H7 (cell line): ENCODE measurements around the gene SYNGR2. TPM values are rescaled to one million over a fixed set of nuclear protein-coding genes. Genes with fewer than 3 reads are reported as not detected.

Experiments used
- DNase-seq: peaks from one replicate; pipeline ENCODE4 v3.0.0; 2012
- H3K27me3 ChIP-seq: 2 replicates; pipeline ENCODE4 v1.6.0; 2011; ENCODE audit warnings: mild to moderate bottlenecking, low read length; ENCODE audit not compliant: control insufficient read depth, insufficient read depth
- H3K36me3 ChIP-seq: replicated peaks from 2 replicates; pipeline ENCODE4 v1.5.1; 2011; ENCODE audit warnings: low read length; ENCODE audit not compliant: control insufficient read depth, insufficient read depth
- H3K4me3 ChIP-seq: 2 replicates; pipeline ENCODE4 v1.5.1; 2011; ENCODE audit warnings: low read depth, mild to moderate bottlenecking, control low read depth, low read length, moderate library complexity; ENCODE audit not compliant: insufficient read depth
- total RNA-seq: library from RNA; depleted of rRNA; stranded (reverse); fragments of >200 nt; shearing (Covaris generic); gene quantifications from 2 replicates; pipeline ENCODE4 v1.2.3, GENCODE V29; 2014

The SYNGR2 gene
- total RNA-seq, 1 experiment from 2014 or later = 24.5 TPM

DNA sequence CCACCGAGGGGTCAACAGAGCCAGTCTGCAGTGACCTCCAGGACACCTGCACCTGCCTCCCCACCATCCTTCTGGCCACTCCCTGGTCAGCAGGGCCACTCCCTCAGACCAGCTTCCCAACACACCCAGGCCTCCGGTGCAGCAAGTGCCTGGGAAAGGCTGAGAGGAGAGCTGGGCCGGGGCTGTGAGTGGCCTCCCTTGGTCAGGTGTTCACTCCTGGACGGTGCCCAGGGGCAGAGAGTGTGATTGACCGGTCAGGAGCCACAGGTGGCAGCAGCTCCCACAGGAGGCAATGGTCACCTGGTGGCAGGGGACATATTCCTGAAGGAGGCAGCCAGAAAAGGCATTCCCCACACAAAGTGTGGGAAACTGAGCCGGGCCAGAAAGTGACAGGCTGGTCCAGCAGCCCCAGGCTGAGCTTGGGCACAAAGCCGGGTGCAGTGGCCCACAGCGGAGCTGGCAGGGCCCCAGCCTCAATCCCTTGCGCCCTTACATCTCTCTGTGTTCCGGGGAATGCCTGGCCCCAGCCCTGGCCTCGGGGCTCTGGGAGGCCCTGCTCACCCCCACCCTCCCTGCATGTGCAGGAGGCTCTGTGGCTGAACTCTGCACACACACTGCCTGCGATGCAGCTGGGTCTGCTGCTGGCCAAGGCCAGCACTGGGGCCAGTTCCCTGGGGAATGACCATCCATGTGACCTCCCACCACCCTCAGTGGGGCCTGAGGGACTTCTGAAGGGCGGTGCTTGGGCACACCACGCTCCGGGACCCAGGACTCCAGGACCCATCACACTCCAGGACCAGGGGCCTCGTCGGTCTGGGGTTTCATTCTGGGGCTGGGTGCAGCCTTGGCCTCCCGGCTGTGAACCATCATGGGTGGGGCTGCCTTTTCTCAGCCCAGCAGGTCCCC is 23.4 kb upstream of the SYNGR2 start:
- Histone ChIP-seq H3K4me3 (no peak overlapping the region), H3K27me3 (peaks cover 2% of the 10 kb centered on the region; the same call in 1 of the 2 replicates), H3K36me3 (no peaks in the 10 kb centered on the region)
- peak; percentile 43 for DNase-seq

DNA sequence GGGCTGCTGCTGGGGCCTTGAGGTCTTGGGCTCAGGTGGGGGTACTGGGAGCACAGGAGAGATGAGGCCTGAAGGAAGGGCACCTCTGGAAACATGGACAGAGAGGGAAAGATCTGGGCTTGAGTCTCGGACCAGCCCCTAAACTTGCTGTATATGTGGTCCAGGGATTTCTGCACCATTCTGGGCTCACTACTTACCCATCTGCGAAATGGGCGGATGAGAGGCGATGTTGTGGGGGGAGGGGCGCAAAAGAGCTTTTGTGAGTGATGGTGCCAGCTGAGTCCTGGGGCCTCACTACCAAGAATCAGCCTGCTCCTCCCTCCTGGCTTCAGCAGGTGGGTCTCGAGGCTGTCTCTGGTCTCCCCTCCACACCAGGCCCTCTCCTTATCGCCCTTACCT is 21.9 kb upstream of the SYNGR2 start:
- Histone ChIP-seq H3K36me3 (no peaks in the 10 kb centered on the region), H3K27me3 (no peaks in the 10 kb centered on the region; the same call in 1 of the 2 replicates), H3K4me3 (no peak overlapping the region)
- DNase-seq = no peak

DNA sequence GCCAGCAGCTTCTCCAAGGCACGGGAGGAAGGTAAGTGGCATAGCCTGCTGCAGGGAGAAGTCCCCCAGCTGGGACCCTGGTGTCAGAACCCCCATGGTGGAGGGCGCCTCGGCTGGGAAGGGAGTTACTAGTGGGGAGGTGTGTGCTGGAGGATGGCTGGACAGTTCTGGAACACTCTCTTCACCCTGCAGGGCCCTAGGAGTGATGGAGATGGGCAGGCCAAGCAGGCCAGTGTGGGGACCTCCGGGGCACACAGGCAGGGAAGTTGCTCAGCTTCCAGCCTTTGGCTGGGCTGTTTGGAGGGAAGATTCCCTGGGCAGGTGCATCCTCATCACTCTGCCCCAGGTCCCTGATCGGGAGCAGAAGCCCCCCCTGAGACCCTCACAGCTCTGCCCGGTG is 21.5 kb upstream of the SYNGR2 start:
- H3K4me3 ChIP-seq = no peak overlapping the region
- H3K27me3 ChIP-seq = no peaks in the 10 kb centered on the region
- peak; percentile 31 for DNase-seq
- no peaks in the 10 kb centered on the region for H3K36me3 ChIP-seq

- Histone ChIP-seq H3K4me3 (no peak overlapping the region), H3K27me3 (no peaks in the 10 kb centered on the region), H3K36me3 (no peaks in the 10 kb centered on the region)
- peak; percentile 33 for DNase-seq
Measured at GRCh38 chr17:78147315-78147998, 20.9 kb upstream of the SYNGR2 start.

GRCh38 chr17:78148286-78149016 is 19.9 kb upstream of the SYNGR2 start:
- peak; percentile 41 for DNase-seq
- no peaks in the 10 kb centered on the region for H3K36me3 ChIP-seq

GRCh38 chr17:78151514-78152008 is 16.8 kb upstream of the SYNGR2 start:
- no peaks in the 10 kb centered on the region for H3K36me3 ChIP-seq
- no peak overlapping the region for H3K4me3 ChIP-seq
- H3K27me3 ChIP-seq = no peaks in the 10 kb centered on the region
- peak; percentile 55 for DNase-seq

More at GRCh38 chr17:78148286-78149016, 19.9 kb upstream of the SYNGR2 start:
- Histone ChIP-seq H3K27me3 (no peaks in the 10 kb centered on the region), H3K4me3 (no peak overlapping the region)

GRCh38 chr17:78154903-78155811 is 13.2 kb upstream of the SYNGR2 start:
- Histone ChIP-seq H3K4me3 (no peak overlapping the region), H3K36me3 (no peaks in the 10 kb centered on the region), H3K27me3 (no peaks in the 10 kb centered on the region)
- DNase-seq = no peak

- no peaks in the 10 kb centered on the region for H3K27me3 ChIP-seq
- H3K36me3 ChIP-seq = no peaks in the 10 kb centered on the region
- no peak for DNase-seq
- H3K4me3 ChIP-seq = no peak overlapping the region
Measured at GRCh38 chr17:78159575-78160158, 8.7 kb upstream of the SYNGR2 start.

- H3K36me3 ChIP-seq = no peaks in the 10 kb centered on the region
- no peaks in the 10 kb centered on the region for H3K27me3 ChIP-seq
- no peak for DNase-seq
- no peak overlapping the region for H3K4me3 ChIP-seq
Measured at GRCh38 chr17:78163881-78164747, 4.3 kb upstream of the SYNGR2 start.

DNA sequence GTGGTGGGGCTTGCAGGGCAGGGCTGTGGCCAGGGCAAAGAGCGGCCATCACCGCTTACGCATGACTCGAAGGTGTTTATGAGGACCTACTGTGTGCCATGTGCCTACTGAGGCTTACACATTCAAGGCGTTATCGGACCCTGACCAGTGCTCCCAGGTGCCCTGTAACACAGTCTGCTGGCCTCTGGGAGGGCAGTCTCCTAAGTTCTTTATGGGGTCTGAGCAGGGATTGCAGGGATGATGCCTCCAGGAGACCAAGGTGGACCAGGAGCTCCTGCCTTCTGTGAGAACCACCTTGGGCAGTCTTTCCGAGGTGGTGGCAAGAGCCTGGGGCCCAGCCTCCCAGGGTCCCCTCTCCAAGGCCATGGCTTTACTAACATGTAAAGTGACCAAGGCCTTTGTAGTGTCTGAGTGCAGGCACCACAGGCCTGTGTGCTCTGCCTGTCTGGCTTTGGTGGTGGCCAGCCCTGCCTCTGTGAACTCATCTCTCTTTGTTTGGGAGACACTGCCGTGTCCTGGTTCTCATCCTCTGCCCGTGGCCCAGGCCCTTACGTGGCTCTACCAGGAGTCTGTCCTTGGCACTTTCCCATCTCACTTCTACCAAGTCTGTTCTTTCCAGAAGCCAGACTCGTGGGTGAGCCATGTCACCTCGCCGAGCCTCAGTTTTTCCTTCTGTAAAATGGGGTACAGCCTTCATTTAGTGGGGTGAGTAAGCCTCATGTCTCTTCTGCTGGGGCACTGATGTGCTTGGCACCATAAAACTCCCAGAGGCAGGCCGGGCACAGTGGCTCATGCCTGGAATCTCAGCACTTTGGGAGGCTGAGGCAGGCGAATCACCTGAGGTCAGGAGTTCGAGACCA is 3.4 kb upstream of the SYNGR2 start:
- Histone ChIP-seq H3K27me3 (no peaks in the 10 kb centered on the region), H3K4me3 (no peak overlapping the region), H3K36me3 (no peaks in the 10 kb centered on the region)
- no peak for DNase-seq

DNA sequence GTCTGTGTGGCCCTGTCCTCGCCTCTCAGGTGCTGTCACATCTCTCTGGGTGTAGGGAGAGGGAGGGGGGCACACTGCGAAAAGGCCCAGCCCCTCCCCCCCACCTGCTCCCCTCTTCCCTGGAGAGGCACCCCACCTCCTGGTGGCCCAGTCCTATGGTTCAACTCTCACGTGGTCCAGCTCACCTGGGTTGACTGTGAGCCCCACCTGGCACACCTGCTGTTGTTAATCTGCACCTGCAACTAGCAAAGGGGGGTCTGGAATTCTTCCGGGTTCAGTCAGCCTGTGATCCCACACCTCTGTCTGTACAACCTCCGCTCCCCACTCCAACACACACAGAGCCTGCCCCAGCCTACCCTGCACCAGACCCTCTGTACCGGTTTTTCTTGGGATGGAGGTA is 2.0 kb upstream of the SYNGR2 start:
- peak; percentile 67 for DNase-seq
- Histone ChIP-seq H3K27me3 (no peaks in the 10 kb centered on the region), H3K36me3 (no peaks in the 10 kb centered on the region), H3K4me3 (no peak overlapping the region)
